HL-60 (cell line): ENCODE results near the gene ADPRM.

Experiments
- DNase-seq, 2 experiments: peaks; one replicate each; pipeline ENCODE4 v3.0.0-alpha.2; 2010 to 2020; ENCODE audit warnings: low read depth in 1 of 2, low spot score in 1 of 2
- H3K27ac ChIP-seq: fragments of 250-450 bp; sonication (Bioruptor Pico); replicated peaks from 2 replicates; pipeline ENCODE4 v1.5.1; 2020; ENCODE audit warnings: mild to moderate bottlenecking, moderate library complexity
- H3K27me3 ChIP-seq: fragments of 250-450 bp; sonication (Bioruptor Pico); 2 replicates; pipeline ENCODE4 v1.5.1; 2021; ENCODE audit warnings: mild to moderate bottlenecking, moderate library complexity; ENCODE audit not compliant: insufficient read depth, poor library complexity, severe bottlenecking
- H3K4me3 ChIP-seq: replicated peaks from 2 replicates; pipeline ENCODE4 v1.5.1; 2011; ENCODE audit warnings: mild to moderate bottlenecking, control low read depth, low read length; ENCODE audit not compliant: insufficient read depth
- GABPA ChIP-seq: IDR thresholded peaks from 2 replicates; pipeline ENCODE4 v1.6.1; 2012; ENCODE audit warnings: low read depth
- POLR2AphosphoS5 ChIP-seq: IDR thresholded peaks from 2 replicates; pipeline ENCODE4 v1.6.1; 2012; ENCODE audit warnings: low read depth
- SPI1 ChIP-seq: IDR thresholded peaks from 2 replicates; pipeline ENCODE4 v1.6.1; 2012; ENCODE audit warnings: low read depth, mild to moderate bottlenecking, borderline replicate concordance
- TF ChIP-seq, protein P1 (sequence below): IDR thresholded peaks from 2 replicates; pipeline ENCODE4 v1.6.1; 2012; ENCODE audit warnings: low read depth; ENCODE audit not compliant: insufficient replicate concordance
- TF ChIP-seq, protein P2 (sequence below): IDR thresholded peaks from one replicate; pipeline ENCODE4 v1.5.1; 2011; ENCODE audit warnings: low read length, control low read depth, inconsistent platforms; ENCODE audit not compliant: insufficient read depth

The ADPRM gene

DNA sequence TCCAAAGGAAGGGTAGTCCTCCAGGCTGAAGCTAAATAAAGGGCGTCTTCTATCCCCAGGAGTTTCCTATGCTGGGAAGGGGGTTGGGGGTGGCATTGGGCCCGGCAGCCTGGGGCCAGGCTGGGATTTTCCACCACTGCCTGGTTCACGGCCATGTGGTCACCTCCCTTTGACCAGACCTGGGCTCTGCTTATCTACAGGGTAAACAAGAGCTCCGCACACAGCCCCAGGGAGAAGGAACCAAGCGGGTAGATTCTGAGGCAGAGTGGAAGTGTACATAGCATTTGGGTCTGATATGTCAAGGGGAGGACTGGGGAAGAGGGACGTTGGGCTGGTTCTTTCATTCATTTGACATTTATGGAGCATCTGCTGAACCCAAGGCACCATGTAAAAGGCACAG lies 59.7 kb downstream of the ADPRM start:
- Histone ChIP-seq H3K4me3 (no peak overlapping the region), H3K27me3 (no peaks in the 10 kb centered on the region), H3K27ac (no peak overlapping the region)
- no peak for DNase-seq
- TF ChIP-seq, protein P1, sequence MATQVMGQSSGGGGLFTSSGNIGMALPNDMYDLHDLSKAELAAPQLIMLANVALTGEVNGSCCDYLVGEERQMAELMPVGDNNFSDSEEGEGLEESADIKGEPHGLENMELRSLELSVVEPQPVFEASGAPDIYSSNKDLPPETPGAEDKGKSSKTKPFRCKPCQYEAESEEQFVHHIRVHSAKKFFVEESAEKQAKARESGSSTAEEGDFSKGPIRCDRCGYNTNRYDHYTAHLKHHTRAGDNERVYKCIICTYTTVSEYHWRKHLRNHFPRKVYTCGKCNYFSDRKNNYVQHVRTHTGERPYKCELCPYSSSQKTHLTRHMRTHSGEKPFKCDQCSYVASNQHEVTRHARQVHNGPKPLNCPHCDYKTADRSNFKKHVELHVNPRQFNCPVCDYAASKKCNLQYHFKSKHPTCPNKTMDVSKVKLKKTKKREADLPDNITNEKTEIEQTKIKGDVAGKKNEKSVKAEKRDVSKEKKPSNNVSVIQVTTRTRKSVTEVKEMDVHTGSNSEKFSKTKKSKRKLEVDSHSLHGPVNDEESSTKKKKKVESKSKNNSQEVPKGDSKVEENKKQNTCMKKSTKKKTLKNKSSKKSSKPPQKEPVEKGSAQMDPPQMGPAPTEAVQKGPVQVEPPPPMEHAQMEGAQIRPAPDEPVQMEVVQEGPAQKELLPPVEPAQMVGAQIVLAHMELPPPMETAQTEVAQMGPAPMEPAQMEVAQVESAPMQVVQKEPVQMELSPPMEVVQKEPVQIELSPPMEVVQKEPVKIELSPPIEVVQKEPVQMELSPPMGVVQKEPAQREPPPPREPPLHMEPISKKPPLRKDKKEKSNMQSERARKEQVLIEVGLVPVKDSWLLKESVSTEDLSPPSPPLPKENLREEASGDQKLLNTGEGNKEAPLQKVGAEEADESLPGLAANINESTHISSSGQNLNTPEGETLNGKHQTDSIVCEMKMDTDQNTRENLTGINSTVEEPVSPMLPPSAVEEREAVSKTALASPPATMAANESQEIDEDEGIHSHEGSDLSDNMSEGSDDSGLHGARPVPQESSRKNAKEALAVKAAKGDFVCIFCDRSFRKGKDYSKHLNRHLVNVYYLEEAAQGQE, result no peak
- TF ChIP-seq, protein P2, sequence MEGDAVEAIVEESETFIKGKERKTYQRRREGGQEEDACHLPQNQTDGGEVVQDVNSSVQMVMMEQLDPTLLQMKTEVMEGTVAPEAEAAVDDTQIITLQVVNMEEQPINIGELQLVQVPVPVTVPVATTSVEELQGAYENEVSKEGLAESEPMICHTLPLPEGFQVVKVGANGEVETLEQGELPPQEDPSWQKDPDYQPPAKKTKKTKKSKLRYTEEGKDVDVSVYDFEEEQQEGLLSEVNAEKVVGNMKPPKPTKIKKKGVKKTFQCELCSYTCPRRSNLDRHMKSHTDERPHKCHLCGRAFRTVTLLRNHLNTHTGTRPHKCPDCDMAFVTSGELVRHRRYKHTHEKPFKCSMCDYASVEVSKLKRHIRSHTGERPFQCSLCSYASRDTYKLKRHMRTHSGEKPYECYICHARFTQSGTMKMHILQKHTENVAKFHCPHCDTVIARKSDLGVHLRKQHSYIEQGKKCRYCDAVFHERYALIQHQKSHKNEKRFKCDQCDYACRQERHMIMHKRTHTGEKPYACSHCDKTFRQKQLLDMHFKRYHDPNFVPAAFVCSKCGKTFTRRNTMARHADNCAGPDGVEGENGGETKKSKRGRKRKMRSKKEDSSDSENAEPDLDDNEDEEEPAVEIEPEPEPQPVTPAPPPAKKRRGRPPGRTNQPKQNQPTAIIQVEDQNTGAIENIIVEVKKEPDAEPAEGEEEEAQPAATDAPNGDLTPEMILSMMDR, result no peak
- TF ChIP-seq SPI1 (no peak), GABPA (no peak), POLR2AphosphoS5 (no peak)

DNA sequence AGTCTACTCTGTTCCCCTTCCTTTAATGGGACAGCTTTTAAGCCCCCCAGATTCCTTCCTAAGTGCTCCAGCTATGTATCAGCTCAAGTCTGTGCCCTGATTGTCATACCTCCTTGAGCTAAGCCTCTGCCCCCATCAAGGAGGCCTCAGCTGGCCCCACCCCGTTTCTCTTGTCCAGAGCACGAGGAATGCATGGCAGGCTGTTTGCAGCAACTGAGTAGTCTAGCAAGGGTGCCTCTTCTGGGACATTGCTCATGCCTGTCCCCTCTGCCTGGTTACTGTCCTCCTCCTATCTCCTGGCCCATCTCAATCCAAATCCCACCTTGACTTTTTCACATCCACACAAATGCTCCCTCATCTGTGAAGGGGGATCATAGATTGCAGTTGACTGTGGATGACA lies 60.3 kb downstream of the ADPRM start:
- no peak for DNase-seq
- Histone ChIP-seq H3K4me3 (no peak overlapping the region), H3K27ac (no peak overlapping the region), H3K27me3 (no peaks in the 10 kb centered on the region)
- TF ChIP-seq, protein P1, result no peak
- no peak for TF ChIP-seq GABPA
- no peak for TF ChIP-seq SPI1
- TF ChIP-seq, protein P2, result no peak
- TF ChIP-seq POLR2AphosphoS5, result no peak

DNA sequence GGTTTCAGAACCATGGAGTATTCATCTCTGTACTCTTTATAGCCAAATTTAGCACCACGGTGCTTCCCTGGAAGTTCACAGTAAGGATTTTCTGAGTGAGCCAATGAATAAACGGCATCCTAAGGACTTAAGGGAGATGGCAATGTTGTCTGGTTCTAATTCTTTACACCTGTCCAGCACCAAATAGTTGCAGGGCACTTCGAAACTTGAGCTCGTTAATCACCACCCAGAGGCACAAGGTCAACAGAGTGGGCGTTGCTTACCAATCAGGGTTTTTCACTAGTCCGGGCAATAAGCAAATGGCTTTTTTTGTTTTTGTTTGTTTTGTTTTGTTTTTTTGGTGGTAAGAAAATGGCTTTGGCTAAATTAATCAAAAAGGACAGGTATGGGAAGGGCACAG lies 60.7 kb downstream of the ADPRM start:
- TF ChIP-seq SPI1, result no peak
- no peaks in the 10 kb centered on the region for H3K27me3 ChIP-seq
- DNase-seq, result no peak

More for the DNA sequence above, 60.7 kb downstream of the ADPRM start:
- Histone ChIP-seq H3K27ac (no peak overlapping the region), H3K4me3 (no peak overlapping the region)
